ENCODE results near the gene GLYATL1B. TPM values are rescaled to one million over a fixed set of nuclear protein-coding genes. Genes with fewer than 3 reads are reported as not detected.
A peak's percentile ranks its signal among the peaks of the same experiment; 100 is the strongest.

The GLYATL1B gene
- total RNA-seq, 1 donor from 2014 or later = not detected

- intact Hi-C loops (cut with DNase I) = loop anchor here (5.0 kb wide), 1 partner anchor 564 kb away; the partner anchor contains the start of genes LPXN and ZFP91
- DNase-seq (ENCODE audit: missing footprints) (no peak), ATAC-seq (no peak)
Measured at GRCh38 chr11:59141191-59141590, 55.1 kb downstream of the GLYATL1B start.

DNA sequence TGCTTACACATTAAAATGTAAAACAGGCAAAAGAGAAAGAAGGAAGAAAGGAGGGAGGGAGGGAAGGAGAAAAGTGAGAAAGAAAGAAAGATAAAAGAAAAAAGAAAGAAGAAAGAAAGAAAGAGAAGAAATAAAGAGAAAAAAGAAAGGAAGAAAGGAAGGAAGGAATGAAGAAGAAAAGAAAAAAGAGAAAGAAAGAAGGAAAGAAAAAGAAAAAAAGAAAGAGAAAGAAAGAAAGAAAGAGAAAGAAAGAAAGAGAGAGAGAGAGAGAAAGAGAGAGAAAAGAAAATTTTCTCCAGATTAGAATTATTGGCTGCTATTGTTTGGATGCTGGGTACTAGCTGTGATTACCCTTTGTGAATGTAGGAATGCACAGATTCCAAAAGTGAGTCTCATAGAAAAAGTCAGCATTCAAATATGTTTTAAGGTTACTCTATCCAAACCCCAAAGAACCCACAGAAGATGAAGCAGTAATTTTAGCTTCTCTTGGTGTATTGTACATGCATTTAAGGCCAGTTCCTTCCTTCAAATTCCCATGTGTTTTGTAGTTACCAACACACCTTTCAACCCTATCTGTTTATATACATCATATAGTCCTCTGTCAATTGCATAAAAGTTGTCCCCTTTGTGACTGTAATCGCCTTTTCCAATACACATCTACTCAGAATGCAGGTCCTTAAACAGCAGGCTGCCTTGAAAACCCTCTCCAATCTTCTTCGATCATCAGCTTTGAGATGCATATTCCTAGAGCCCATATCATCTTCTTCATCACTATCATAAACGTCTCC, 55.8 kb downstream of the GLYATL1B start:
- DNase-seq (ENCODE audit: missing footprints) (no peak), ATAC-seq (no peak)
- intact Hi-C loops (cut with DNase I) = loop anchor here (5.0 kb wide), 1 partner anchor 565 kb away; the partner anchor contains the start of genes LPXN and ZFP91

DNA sequence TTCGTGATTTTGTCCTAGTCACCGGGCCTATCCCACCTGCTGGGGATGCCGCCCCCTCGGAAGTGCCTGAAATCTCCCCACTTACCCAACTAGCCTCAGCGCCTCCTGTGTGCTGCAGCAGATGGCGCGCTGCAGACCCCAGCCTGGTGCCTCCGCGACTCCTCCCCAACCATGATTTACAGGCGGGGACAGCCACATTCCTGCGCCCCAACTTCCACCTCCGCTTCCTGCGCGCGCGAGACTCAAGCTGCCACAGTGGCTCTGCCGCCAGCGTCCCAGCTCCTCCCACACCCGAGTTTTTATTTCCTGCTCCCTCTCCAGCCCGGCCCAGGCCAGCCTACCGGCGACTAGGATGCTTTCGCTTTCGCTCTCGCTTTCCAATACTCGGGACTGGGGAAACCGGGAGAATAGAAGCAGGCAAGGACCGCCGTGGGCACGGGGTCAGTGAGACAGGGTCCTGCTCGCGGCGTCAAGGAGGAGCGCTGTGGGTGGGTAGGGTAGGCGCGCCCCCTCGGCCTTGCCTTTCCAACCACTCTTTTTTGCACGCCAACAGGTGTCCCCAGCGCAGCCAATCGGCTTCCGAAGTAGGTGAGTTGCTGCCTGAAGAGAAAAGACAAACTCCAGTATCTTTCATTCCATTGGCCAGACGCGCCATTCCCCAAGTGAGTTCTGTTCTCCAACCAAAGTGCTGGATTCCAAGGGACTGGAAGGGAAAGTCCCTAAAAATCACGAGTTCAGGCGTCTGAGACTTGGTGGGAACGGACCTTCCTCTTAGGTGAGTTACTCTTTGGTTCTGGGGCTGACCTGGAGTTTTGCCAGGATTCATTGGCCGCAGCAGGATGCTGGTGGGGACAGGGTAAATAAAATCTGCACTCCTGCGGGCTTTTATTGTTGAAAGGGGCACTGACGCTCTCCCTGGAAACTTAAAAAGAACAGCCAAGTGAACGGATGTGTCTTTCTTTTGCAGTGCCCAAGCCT, 56.7 kb downstream of the GLYATL1B start, which contains the start of gene FAM111A:
Gene FAM111A, plus strand, starts transcription at position 327 of the 978 bp plus-strand sequence. CDS start 6,017 bp downstream, outside the sequence.
- DNase-seq (ENCODE audit: missing footprints) (peak; percentile 95), ATAC-seq (peak; percentile 94)
- intact Hi-C loops (cut with DNase I) = loop anchor here (5.0 kb wide), 1 partner anchor 566 kb away; the partner anchor contains the start of genes LPXN and ZFP91

GRCh38 chr11:59144096-59144495, 58.0 kb downstream of the GLYATL1B start:
- ATAC-seq = no peak
- no peak for DNase-seq (ENCODE audit: missing footprints)
- intact Hi-C loops (cut with DNase I) = loop anchor here (5.0 kb wide), 1 partner anchor 567 kb away; the partner anchor contains the start of genes LPXN and ZFP91

Other genes with a start within 250 kb of the GLYATL1B start
- gene GLYATL2, start 241.6 kb upstream of the GLYATL1B start, total RNA-seq = not detected
- not detected for gene GLYATL1, start 146.8 kb upstream of the GLYATL1B start, total RNA-seq
- gene FAM111B, start 20.9 kb downstream of the GLYATL1B start, total RNA-seq = 1.1 TPM
- 12.0 TPM for gene FAM111A, start 56.5 kb downstream of the GLYATL1B start, total RNA-seq
- 2.1 TPM for gene DTX4, start 85.8 kb downstream of the GLYATL1B start, total RNA-seq
- gene MPEG1, start 126.6 kb downstream of the GLYATL1B start, total RNA-seq = 18.3 TPM